HepG2 (cell line): ENCODE data around the gene MRPL38. TPM values are rescaled to one million over a fixed set of nuclear protein-coding genes. Genes with fewer than 3 reads are reported as not detected.
A peak's percentile ranks its signal among the peaks of the same experiment; 100 is the strongest.

ENCODE experiments used
- HNF4G ChIP-seq, 2 experiments: sonication (generic) in 1 of 2; formaldehyde crosslinking in 1 of 2; IDR thresholded peaks; 2 replicates each; pipeline versions ENCODE4 v1.4.0 to v1.6.1; 2011 to 2020; ENCODE audit warnings: borderline replicate concordance in 2 of 2, low read depth in 2 of 2, mild to moderate bottlenecking in 2 of 2, low read length in 1 of 2, missing genetic modification reagents in 1 of 2, moderate library complexity in 1 of 2
- JARID2 ChIP-seq: sonication (generic); formaldehyde crosslinking; IDR thresholded peaks from 2 replicates; pipeline ENCODE4 v1.8.1; 2023; ENCODE audit warnings: missing genetic modification reagents, inconsistent platforms; ENCODE audit not compliant: insufficient replicate concordance
- PHF8 ChIP-seq: sonication (generic); formaldehyde crosslinking; IDR thresholded peaks from 2 replicates; pipeline ENCODE4 v1.5.0; 2020; ENCODE audit warnings: missing genetic modification reagents
- RBFOX2 ChIP-seq: fragments of 200-400 bp; formaldehyde crosslinking; IDR thresholded peaks from 2 replicates; pipeline ENCODE4 v1.6.1; 2017; ENCODE audit warnings: low read depth, mild to moderate bottlenecking, low read length
- ZNF225 ChIP-seq: sonication (generic); formaldehyde crosslinking; IDR thresholded peaks from 2 replicates; pipeline ENCODE4 v1.4.0; 2020; ENCODE audit warnings: mild to moderate bottlenecking, missing genetic modification reagents
- ZNF232 ChIP-seq: sonication (generic); formaldehyde crosslinking; IDR thresholded peaks from 2 replicates; pipeline ENCODE4 v1.4.0; 2020; ENCODE audit warnings: missing genetic modification reagents, borderline replicate concordance
- ZNF33B ChIP-seq: sonication (generic); formaldehyde crosslinking; IDR thresholded peaks from 2 replicates; pipeline ENCODE4 v1.5.1; 2020; ENCODE audit warnings: mild to moderate bottlenecking, missing genetic modification reagents
- ZNF451 ChIP-seq: sonication (generic); formaldehyde crosslinking; IDR thresholded peaks from 2 replicates; pipeline ENCODE4 v1.5.0; 2020; ENCODE audit warnings: mild to moderate bottlenecking, missing genetic modification reagents
- ZNF790 ChIP-seq: sonication (generic); formaldehyde crosslinking; IDR thresholded peaks from 2 replicates; pipeline ENCODE4 v1.8.0; 2022; ENCODE audit warnings: missing genetic modification reagents, mild to moderate bottlenecking, borderline replicate concordance
- polyA plus RNA-seq, 8 experiments: library from polyadenylated mRNA; depleted of rRNA in 3 of 8; stranded (reverse) in 7 of 8; unstranded in 1 of 8; fragments of >200 nt; fragmentation: Illumina TruSeq in 4 of 8; extraction: Trizol in 4 of 8; gene quantifications; 2 replicates each; pipeline versions ENCODE4 v1.2.1 to v1.2.3, GENCODE V29; 2011 to 2016; ENCODE audit warnings: low read depth in 4 of 8, missing spikeins in 1 of 8, mixed read lengths in 1 of 8; ENCODE audit not compliant: insufficient read depth in 1 of 8
- total RNA-seq, 5 experiments: library from RNA; depleted of rRNA; stranded (reverse); fragments of >200 nt; fragmentation: Illumina TruSeq; extraction: Trizol; gene quantifications; 2 replicates each; pipeline ENCODE4 v1.2.3, GENCODE V29; 2016; ENCODE audit warnings: low read depth in 1 of 5
- TF ChIP-seq, protein P1 (sequence below): sonication (generic); formaldehyde crosslinking; IDR thresholded peaks from 2 replicates; pipeline ENCODE4 v1.5.1; 2020; ENCODE audit warnings: mild to moderate bottlenecking, missing genetic modification reagents, borderline replicate concordance
- TF ChIP-seq, protein P2 (sequence below): sonication (generic); formaldehyde crosslinking; conservative IDR thresholded peaks from 2 replicates; pipeline ENCODE4 v1.4.0; 2020; ENCODE audit warnings: missing genetic modification reagents
- TF ChIP-seq, protein P3 (sequence below): sonication (generic); formaldehyde crosslinking; IDR thresholded peaks from 2 replicates; pipeline ENCODE4 v1.4.0; 2020; ENCODE audit warnings: missing genetic modification reagents
- TF ChIP-seq, protein P4 (sequence below): IDR thresholded peaks from 2 replicates; pipeline ENCODE4 v1.6.1; 2012; ENCODE audit warnings: inconsistent platforms

MRPL38 gene
- total and polyA plus RNA-seq, 2 of the 13 experiments (the other 11 are each of a cell fraction or from before 2014, with no cell fraction given) = 83.7 to 125 TPM

DNA sequence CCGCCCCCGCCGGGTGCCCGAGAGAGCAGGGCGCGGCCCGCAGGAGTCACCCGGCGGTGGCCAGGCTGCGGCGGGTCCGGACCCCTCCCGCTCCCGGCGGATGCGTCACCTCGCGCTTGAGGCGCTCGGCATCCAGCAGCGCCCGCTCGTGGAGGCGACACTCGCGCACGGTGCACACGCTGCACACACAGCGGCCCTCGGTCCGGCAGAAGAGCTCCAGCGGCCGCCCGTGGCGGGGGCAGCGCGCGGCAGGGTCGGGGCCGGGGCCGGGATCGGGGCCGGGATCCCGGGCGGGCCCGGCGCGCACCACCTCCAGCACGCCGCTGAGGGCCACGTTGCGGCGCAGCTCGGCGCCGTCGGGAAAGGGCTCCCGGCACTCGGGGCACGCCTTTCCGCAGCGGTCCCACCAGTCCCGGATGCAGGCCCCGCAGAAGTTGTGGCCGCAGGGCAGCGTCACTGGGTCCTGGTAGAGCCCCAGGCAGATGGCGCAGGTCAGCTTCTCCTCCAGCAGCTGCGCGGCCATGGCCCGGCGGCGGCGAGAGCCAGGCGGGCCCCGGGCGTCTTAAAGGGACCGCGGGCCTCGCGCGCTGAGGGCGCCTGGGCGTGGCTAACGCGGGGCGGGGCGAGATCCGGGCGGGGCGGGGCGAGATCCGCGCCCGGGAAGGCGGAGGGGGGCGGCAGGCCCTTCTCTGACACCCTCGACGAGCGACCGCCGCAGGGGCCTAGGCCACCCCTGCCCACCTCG is 8.1 kb downstream of the MRPL38 start, which contains the start of gene TRIM65 (continued):
- TF ChIP-seq, protein P1, sequence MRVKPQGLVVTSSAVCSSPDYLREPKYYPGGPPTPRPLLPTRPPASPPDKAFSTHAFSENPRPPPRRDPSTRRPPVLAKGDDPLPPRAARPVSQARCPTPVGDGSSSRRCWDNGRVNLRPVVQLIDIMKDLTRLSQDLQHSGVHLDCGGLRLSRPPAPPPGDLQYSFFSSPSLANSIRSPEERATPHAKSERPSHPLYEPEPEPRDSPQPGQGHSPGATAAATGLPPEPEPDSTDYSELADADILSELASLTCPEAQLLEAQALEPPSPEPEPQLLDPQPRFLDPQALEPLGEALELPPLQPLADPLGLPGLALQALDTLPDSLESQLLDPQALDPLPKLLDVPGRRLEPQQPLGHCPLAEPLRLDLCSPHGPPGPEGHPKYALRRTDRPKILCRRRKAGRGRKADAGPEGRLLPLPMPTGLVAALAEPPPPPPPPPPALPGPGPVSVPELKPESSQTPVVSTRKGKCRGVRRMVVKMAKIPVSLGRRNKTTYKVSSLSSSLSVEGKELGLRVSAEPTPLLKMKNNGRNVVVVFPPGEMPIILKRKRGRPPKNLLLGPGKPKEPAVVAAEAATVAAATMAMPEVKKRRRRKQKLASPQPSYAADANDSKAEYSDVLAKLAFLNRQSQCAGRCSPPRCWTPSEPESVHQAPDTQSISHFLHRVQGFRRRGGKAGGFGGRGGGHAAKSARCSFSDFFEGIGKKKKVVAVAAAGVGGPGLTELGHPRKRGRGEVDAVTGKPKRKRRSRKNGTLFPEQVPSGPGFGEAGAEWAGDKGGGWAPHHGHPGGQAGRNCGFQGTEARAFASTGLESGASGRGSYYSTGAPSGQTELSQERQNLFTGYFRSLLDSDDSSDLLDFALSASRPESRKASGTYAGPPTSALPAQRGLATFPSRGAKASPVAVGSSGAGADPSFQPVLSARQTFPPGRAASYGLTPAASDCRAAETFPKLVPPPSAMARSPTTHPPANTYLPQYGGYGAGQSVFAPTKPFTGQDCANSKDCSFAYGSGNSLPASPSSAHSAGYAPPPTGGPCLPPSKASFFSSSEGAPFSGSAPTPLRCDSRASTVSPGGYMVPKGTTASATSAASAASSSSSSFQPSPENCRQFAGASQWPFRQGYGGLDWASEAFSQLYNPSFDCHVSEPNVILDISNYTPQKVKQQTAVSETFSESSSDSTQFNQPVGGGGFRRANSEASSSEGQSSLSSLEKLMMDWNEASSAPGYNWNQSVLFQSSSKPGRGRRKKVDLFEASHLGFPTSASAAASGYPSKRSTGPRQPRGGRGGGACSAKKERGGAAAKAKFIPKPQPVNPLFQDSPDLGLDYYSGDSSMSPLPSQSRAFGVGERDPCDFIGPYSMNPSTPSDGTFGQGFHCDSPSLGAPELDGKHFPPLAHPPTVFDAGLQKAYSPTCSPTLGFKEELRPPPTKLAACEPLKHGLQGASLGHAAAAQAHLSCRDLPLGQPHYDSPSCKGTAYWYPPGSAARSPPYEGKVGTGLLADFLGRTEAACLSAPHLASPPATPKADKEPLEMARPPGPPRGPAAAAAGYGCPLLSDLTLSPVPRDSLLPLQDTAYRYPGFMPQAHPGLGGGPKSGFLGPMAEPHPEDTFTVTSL (CRISPR knock-in tag) = no peak; the same call in 1 of the 2 replicates
- TF ChIP-seq, protein P2, sequence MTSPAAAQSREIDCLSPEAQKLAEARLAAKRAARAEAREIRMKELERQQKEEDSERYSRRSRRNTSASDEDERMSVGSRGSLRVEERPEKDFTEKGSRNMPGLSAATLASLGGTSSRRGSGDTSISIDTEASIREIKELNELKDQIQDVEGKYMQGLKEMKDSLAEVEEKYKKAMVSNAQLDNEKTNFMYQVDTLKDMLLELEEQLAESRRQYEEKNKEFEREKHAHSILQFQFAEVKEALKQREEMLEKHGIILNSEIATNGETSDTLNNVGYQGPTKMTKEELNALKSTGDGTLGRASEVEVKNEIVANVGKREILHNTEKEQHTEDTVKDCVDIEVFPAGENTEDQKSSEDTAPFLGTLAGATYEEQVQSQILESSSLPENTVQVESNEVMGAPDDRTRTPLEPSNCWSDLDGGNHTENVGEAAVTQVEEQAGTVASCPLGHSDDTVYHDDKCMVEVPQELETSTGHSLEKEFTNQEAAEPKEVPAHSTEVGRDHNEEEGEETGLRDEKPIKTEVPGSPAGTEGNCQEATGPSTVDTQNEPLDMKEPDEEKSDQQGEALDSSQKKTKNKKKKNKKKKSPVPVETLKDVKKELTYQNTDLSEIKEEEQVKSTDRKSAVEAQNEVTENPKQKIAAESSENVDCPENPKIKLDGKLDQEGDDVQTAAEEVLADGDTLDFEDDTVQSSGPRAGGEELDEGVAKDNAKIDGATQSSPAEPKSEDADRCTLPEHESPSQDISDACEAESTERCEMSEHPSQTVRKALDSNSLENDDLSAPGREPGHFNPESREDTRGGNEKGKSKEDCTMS (CRISPR knock-in tag) = no peak
- 0 out of 2 replicates have a peak, but pooled peaks have one; percentile 28 for TF ChIP-seq ZNF33B
- TF ChIP-seq HNF4G (IDR thresholded peaks at IDR 0.05; ENCODE audit: borderline replicate concordance, low read depth, low read length) = no peak
- TF ChIP-seq HNF4G (CRISPR knock-in tag; IDR thresholded peaks at IDR 0.05; ENCODE audit: borderline replicate concordance, low read depth) = peak; percentile 60; the same call in 1 of the 2 replicates
- TF ChIP-seq, protein P3, sequence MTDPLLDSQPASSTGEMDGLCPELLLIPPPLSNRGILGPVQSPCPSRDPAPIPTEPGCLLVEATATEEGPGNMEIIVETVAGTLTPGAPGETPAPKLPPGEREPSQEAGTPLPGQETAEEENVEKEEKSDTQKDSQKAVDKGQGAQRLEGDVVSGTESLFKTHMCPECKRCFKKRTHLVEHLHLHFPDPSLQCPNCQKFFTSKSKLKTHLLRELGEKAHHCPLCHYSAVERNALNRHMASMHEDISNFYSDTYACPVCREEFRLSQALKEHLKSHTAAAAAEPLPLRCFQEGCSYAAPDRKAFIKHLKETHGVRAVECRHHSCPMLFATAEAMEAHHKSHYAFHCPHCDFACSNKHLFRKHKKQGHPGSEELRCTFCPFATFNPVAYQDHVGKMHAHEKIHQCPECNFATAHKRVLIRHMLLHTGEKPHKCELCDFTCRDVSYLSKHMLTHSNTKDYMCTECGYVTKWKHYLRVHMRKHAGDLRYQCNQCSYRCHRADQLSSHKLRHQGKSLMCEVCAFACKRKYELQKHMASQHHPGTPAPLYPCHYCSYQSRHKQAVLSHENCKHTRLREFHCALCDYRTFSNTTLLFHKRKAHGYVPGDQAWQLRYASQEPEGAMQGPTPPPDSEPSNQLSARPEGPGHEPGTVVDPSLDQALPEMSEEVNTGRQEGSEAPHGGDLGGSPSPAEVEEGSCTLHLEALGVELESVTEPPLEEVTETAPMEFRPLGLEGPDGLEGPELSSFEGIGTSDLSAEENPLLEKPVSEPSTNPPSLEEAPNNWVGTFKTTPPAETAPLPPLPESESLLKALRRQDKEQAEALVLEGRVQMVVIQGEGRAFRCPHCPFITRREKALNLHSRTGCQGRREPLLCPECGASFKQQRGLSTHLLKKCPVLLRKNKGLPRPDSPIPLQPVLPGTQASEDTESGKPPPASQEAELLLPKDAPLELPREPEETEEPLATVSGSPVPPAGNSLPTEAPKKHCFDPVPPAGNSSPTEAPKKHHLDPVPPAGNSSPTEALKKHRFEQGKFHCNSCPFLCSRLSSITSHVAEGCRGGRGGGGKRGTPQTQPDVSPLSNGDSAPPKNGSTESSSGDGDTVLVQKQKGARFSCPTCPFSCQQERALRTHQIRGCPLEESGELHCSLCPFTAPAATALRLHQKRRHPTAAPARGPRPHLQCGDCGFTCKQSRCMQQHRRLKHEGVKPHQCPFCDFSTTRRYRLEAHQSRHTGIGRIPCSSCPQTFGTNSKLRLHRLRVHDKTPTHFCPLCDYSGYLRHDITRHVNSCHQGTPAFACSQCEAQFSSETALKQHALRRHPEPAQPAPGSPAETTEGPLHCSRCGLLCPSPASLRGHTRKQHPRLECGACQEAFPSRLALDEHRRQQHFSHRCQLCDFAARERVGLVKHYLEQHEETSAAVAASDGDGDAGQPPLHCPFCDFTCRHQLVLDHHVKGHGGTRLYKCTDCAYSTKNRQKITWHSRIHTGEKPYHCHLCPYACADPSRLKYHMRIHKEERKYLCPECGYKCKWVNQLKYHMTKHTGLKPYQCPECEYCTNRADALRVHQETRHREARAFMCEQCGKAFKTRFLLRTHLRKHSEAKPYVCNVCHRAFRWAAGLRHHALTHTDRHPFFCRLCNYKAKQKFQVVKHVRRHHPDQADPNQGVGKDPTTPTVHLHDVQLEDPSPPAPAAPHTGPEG (CRISPR knock-in tag) = 0 out of 2 replicates have a peak, but pooled peaks have one; percentile 54
- peak; percentile 68; the same call in 1 of the 2 replicates for TF ChIP-seq ZNF232
- peak; percentile 93 for TF ChIP-seq RBFOX2
- TF ChIP-seq, protein P4, sequence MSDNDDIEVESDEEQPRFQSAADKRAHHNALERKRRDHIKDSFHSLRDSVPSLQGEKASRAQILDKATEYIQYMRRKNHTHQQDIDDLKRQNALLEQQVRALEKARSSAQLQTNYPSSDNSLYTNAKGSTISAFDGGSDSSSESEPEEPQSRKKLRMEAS = peak; percentile 77; the same call in 1 of the 2 replicates
- TF ChIP-seq JARID2 (CRISPR knock-in tag) = no peak
- TF ChIP-seq PHF8 = peak; percentile 94
- peak; percentile 70; the same call in 1 of the 2 replicates for TF ChIP-seq ZNF790 (CRISPR knock-in tag)
- TF ChIP-seq ZNF451 (CRISPR knock-in tag) = peak; percentile 64; the same call in 1 of the 2 replicates
- TF ChIP-seq ZNF225 (CRISPR knock-in tag) = peak; percentile 53; the same call in 1 of the 2 replicates
